GM12873 (cell line): ENCODE measurements around the gene SPATA13.

ENCODE experiments used
- TF ChIP-seq, protein P1 (sequence below): IDR thresholded peaks from 2 replicates; pipeline ENCODE4 v1.5.1; 2012; ENCODE audit warnings: low read depth, mild to moderate bottlenecking, moderate library complexity, low read length, control low read depth; ENCODE audit not compliant: insufficient read depth; ENCODE audit errors: missing control alignments

The SPATA13 gene

GRCh38 chr13:24142886-24143285, 17.6 kb upstream of the SPATA13 start:
- TF ChIP-seq, protein P1, sequence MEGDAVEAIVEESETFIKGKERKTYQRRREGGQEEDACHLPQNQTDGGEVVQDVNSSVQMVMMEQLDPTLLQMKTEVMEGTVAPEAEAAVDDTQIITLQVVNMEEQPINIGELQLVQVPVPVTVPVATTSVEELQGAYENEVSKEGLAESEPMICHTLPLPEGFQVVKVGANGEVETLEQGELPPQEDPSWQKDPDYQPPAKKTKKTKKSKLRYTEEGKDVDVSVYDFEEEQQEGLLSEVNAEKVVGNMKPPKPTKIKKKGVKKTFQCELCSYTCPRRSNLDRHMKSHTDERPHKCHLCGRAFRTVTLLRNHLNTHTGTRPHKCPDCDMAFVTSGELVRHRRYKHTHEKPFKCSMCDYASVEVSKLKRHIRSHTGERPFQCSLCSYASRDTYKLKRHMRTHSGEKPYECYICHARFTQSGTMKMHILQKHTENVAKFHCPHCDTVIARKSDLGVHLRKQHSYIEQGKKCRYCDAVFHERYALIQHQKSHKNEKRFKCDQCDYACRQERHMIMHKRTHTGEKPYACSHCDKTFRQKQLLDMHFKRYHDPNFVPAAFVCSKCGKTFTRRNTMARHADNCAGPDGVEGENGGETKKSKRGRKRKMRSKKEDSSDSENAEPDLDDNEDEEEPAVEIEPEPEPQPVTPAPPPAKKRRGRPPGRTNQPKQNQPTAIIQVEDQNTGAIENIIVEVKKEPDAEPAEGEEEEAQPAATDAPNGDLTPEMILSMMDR, result no peak

GRCh38 chr13:24145240-24145639, 15.3 kb upstream of the SPATA13 start:
- TF ChIP-seq, protein P1, result no peak

DNA sequence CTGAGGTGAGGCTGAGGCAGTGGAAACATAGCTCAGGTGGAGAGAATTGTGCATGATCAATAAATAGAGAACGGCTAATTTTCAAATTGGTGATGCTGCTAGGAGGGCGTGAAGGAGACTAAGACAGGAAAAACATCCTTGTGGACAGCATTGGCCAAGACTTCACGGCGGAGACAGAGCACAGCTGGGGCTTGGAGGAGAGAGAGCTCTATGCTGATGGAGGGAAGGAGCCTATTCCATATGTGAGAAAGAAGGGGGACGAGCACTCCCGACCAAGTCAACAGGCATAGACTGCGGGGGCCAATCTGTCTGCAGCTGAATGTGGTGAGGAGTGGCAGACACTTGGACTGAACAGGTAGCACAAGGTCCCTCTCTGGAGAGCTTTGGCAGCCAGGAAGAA, 14.8 kb upstream of the SPATA13 start:
- TF ChIP-seq, protein P1, result no peak

DNA sequence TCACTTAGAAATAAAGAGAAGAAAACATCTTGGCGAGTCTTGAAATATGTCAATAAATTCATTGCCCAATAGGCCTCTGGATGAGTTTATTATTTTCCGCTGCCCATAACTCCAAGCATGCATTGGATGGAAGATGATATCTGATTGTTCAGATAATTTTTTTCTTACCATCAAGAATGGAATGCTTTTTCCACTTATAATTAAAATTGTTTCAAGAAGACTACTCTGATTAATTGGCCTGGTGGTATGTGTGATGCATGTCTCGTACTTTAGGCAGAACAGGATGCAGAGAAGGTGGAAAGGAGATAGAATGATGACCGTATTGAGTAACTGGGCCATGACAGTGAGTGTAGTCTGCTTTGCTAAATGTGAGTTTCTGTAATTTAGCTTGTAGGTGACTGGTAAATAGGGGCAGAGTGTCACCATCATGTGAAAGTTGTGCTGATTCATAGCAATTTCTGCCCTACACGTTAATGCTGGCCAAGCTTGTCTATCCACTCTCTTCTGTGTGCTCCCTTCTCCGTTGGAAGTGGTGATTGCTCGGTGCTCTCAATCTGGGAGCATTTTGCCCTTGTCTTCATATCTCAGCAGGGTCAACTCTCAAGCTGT, 13.5 kb upstream of the SPATA13 start:
- TF ChIP-seq, protein P1, result no peak

DNA sequence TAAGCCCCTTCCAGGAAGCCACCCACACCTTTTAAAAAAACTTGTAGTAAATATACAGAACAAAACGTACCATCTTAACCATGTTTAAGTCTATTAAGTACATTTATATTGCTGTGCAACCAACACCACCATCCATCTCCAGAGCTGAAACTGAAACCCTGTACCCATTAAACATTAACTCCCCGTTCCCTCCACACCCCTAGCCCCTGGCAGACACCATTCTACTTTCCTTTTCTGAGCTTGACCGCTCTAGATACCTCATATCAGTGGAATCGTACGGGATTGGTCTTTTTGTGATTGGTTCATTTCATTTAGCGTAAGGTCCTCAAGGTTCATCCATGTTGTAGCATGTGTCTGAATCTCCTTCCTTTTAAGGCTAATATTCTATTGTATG, 13.0 kb upstream of the SPATA13 start:
- TF ChIP-seq, protein P1, result no peak

DNA sequence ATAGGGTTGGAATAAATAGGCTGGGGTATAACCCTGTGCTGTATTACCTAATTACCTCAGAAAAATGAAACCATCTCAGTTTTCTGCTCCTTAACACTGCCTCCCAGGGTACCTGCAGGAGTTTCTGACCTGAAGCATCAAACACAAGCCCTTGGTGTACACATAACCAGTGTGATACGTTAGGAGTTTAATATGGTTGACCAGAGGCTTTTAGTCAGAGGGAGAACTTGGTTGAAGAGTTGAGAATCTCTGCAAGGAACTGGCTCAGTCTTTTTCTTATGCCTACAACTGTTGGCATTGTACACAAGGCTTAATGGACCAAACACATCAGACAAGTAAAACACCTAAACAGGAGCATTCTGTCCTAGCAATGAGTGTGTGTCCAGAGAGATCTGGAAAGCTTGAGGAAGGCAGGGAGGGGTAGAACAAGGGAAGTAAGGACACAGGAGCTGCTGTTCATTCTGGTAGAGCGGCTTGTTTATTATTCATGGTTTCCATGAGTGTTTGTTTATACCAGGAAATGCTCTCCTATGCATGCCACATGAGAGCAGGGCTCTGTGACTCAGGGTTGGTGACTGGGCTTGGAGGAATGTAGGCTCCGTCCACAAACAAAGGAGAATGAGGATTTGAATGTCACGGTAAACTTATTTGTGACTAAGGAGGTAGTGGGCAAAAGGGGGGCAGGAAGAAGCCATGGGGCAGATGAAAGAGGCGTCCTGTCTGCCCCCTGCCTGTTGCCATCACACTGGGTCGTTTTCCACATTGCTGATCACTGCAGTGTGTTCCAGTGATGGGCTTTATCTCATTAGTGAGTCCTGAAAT, 11.9 kb upstream of the SPATA13 start:
- TF ChIP-seq, protein P1, result no peak

DNA sequence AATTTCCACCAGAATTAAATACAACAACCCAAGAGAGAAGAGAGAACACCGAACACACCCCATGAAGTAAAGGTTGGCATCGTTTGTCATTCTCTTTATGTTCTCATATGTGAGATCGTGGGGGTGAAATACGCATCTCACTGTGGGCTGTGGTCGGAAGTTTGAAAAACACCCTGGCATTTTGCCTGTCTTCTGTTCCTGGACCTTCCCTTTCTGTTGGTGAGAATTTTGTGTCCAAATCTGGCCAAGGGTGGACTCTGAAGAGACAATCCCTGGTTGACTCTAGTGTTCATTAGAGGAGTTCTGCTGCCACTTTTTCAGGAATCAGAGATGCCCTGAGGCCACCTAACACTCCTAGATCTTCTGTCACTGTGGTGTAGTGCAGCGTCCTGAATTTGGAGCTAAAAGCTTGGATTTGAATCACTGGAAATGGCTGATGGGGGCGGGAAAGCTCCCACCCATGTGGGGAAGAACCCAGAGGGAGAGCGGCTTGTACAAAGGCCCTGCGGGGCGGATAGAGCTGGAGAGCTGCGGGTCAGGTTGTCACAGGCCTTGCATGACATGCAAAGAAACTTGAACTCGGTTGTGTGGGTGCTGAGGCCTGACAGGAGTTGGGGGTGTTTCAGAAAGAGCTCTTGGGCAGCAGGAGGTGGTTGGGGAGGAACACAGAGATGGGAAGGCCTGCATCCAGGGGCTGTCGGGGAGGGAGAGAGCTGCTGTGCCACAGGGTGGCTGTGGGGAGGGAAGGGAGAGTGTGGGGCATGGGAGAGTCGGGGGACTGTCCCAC, 11.1 kb upstream of the SPATA13 start:
- TF ChIP-seq, protein P1, result no peak
